Muscle layer of duodenum (tissue), 2 donors: ENCODE data around the gene PPM1A.
A peak's percentile ranks its signal among the peaks of the same experiment; 100 is the strongest.

Source experiments
- H3K27ac ChIP-seq: one replicate; pipeline ENCODE4 v1.7.0; 2013; ENCODE audit warnings: mild to moderate bottlenecking, low read length
- H3K27me3 ChIP-seq: one replicate; pipeline ENCODE4 v1.7.0; 2013; ENCODE audit warnings: low read depth, mild to moderate bottlenecking, control low read depth, low read length
- H3K36me3 ChIP-seq, 2 donors: one replicate each; pipeline ENCODE4 v1.7.0; 2013; ENCODE audit warnings: low read length in 2 of 2, control low read depth in 1 of 2, mild to moderate bottlenecking in 1 of 2; ENCODE audit not compliant: insufficient read depth in 2 of 2, control insufficient read depth in 1 of 2
- H3K4me1 ChIP-seq, 2 donors: one replicate each; pipeline ENCODE4 v1.7.0; 2013; ENCODE audit warnings: low read length in 2 of 2, mild to moderate bottlenecking in 2 of 2, control low read depth in 1 of 2, moderate library complexity in 1 of 2; ENCODE audit not compliant: insufficient read depth in 2 of 2, control insufficient read depth in 1 of 2
- H3K4me3 ChIP-seq, 2 donors: one replicate each; pipeline ENCODE4 v1.7.0; 2013; ENCODE audit warnings: low read length in 2 of 2, low read depth in 1 of 2, mild to moderate bottlenecking in 1 of 2
- H3K9me3 ChIP-seq, 2 donors: one replicate each; pipeline ENCODE4 v1.7.0; 2013; ENCODE audit warnings: low read length in 2 of 2, control low read depth in 1 of 2, mild to moderate bottlenecking in 1 of 2; ENCODE audit not compliant: control insufficient read depth in 1 of 2
- donor health status: healthy.

PPM1A gene

GRCh38 chr14:60248697-60249318, at the start of gene PPM1A:
Gene PPM1A (plus strand): TSS chr14:60249221. CDS start chr14:60282704, 33,483 bp downstream.
- H3K27me3 ChIP-seq, result no peaks in the 10 kb centered on the region
- peaks cover 15 to 21% of the 10 kb centered on the region in 2 donors for H3K4me1 ChIP-seq
- H3K27ac ChIP-seq, result peak within 1 kb of the TSS; percentile 99
- H3K36me3 ChIP-seq, result peaks cover 0 to 8% of the 10 kb centered on the region in 2 donors
- no peaks in the 10 kb centered on the region for H3K9me3 ChIP-seq
- H3K4me3 ChIP-seq, result peak within 1 kb of the TSS; percentile 85 to 93

- Histone ChIP-seq H3K27ac (no peak overlapping the region), H3K4me3 (no peak overlapping the region), H3K27me3 (no peaks in the 10 kb centered on the region), H3K36me3 (no peaks in the 10 kb centered on the region), H3K4me1 (no peaks in the 10 kb centered on the region), H3K9me3 (no peaks in the 10 kb centered on the region)
Observed at GRCh38 chr14:60199321-60199720, 49.7 kb upstream of the PPM1A start.

GRCh38 chr14:60204104-60204842, 44.7 kb upstream of the PPM1A start:
- no peaks in the 10 kb centered on the region for H3K27me3 ChIP-seq
- H3K27ac ChIP-seq, result no peak overlapping the region
- H3K36me3 ChIP-seq, result no peaks in the 10 kb centered on the region
- H3K4me3 ChIP-seq, result no peak overlapping the region
- H3K9me3 ChIP-seq, result no peaks in the 10 kb centered on the region
- H3K4me1 ChIP-seq, result no peaks in the 10 kb centered on the region

GRCh38 chr14:60204843-60205774, 43.9 kb upstream of the PPM1A start:
- no peak overlapping the region for H3K4me3 ChIP-seq
- H3K9me3 ChIP-seq, result no peaks in the 10 kb centered on the region
- no peaks in the 10 kb centered on the region for H3K36me3 ChIP-seq
- H3K4me1 ChIP-seq, result no peaks in the 10 kb centered on the region
- H3K27me3 ChIP-seq, result no peaks in the 10 kb centered on the region
- H3K27ac ChIP-seq, result no peak overlapping the region

GRCh38 chr14:60206249-60206670, 42.8 kb upstream of the PPM1A start:
- Histone ChIP-seq H3K36me3 (no peaks in the 10 kb centered on the region), H3K27ac (no peak overlapping the region), H3K27me3 (no peaks in the 10 kb centered on the region), H3K4me3 (no peak overlapping the region), H3K4me1 (no peaks in the 10 kb centered on the region), H3K9me3 (no peaks in the 10 kb centered on the region)

GRCh38 chr14:60206837-60207533, 42.0 kb upstream of the PPM1A start:
- Histone ChIP-seq H3K27ac (no peak overlapping the region), H3K9me3 (no peaks in the 10 kb centered on the region), H3K4me1 (no peaks in the 10 kb centered on the region), H3K36me3 (no peaks in the 10 kb centered on the region), H3K27me3 (no peaks in the 10 kb centered on the region), H3K4me3 (no peak overlapping the region)

- Histone ChIP-seq H3K4me3 (no peak overlapping the region), H3K36me3 (no peaks in the 10 kb centered on the region), H3K9me3 (no peaks in the 10 kb centered on the region), H3K27me3 (no peaks in the 10 kb centered on the region), H3K27ac (no peak overlapping the region), H3K4me1 (no peaks in the 10 kb centered on the region)
Observed at GRCh38 chr14:60210703-60211102, 38.3 kb upstream of the PPM1A start.

- H3K27me3 ChIP-seq, result no peaks in the 10 kb centered on the region
- H3K9me3 ChIP-seq, result no peaks in the 10 kb centered on the region
- peaks cover 0 to under 1% of the 10 kb centered on the region in 2 donors for H3K4me1 ChIP-seq
- H3K4me3 ChIP-seq, result no peak overlapping the region
- H3K36me3 ChIP-seq, result no peaks in the 10 kb centered on the region
- no peak overlapping the region for H3K27ac ChIP-seq
Observed at GRCh38 chr14:60211153-60211552, 37.9 kb upstream of the PPM1A start.

- no peak overlapping the region for H3K4me3 ChIP-seq
- H3K36me3 ChIP-seq, result no peaks in the 10 kb centered on the region
- peaks cover 0 to 13% of the 10 kb centered on the region in 2 donors for H3K4me1 ChIP-seq
- no peaks in the 10 kb centered on the region for H3K27me3 ChIP-seq
- no peaks in the 10 kb centered on the region for H3K9me3 ChIP-seq
- H3K27ac ChIP-seq, result no peak overlapping the region
Observed at GRCh38 chr14:60212503-60213371, 36.3 kb upstream of the PPM1A start.

- Histone ChIP-seq H3K9me3 (no peaks in the 10 kb centered on the region), H3K4me1 (peaks cover 0 to 16% of the 10 kb centered on the region in 2 donors), H3K27me3 (no peaks in the 10 kb centered on the region), H3K4me3 (no peak overlapping the region), H3K27ac (no peak overlapping the region), H3K36me3 (no peaks in the 10 kb centered on the region)
Observed at GRCh38 chr14:60214003-60214402, 35.0 kb upstream of the PPM1A start.
